K562 (cell line): ENCODE results near the gene TDRD3. TPM values are rescaled to one million over a fixed set of nuclear protein-coding genes. Genes with fewer than 3 reads are reported as not detected.

Experiments used
- ATAC-seq: fragments of 200-7000 bp; cut with Tn5 transposase; 3 replicates; pipeline ENCODE4 v1.9.1; 2020; ENCODE audit warnings: moderate library complexity
- BruUV-seq: library from RNA; stranded (reverse); fragments of 400-500 nt; replicated peaks from 2 replicates; lab custom pipeline; 2021; lab: Mats Ljungman, UMichigan
- CTCF ChIA-PET: fragments of 300-600 bp; formaldehyde crosslinking; extraction: SDS; loops from one replicate; lab custom pipeline; 2021; ENCODE audit warnings: low intra/inter-chr PET ratio; lab: Yijun Ruan, JAX
- POLR2A ChIA-PET: fragments of 300-600, 350-650 bp; sonication (Branson Sonifier 250); formaldehyde crosslinking; extraction: SDS; loops from one replicate; lab custom pipeline; 2021; ENCODE audit warnings: antibody characterized with exemption, inconsistent platforms; lab: Yijun Ruan, JAX
- DNase-seq, 4 experiments: peaks; one replicate each; pipeline versions ENCODE4 v3.0.0 to v3.0.0-alpha.2; 2011 to 2018; ENCODE audit warnings: low spot score in 3 of 4, mixed read lengths in 3 of 4; ENCODE audit errors: extremely low read depth in 1 of 4
- FAIRE-seq: peaks from 2 replicates; lab custom pipeline; 2011; peaks lifted over from hg19 to GRCh38; lab: Jason Lieb, UNC
- H2AFZ ChIP-seq: 2 replicates; pipeline ENCODE4 v1.6.0; 2011; ENCODE audit warnings: low read depth, low read length, control low read depth, inconsistent platforms
- H3K27ac ChIP-seq: fragments of 200-600 bp; 3 replicates; pipeline ENCODE4 v1.8.0; 2011; ENCODE audit warnings: low read depth, mild to moderate bottlenecking, control low read depth, inconsistent platforms, low read length, moderate library complexity, mixed read lengths; ENCODE audit errors: extremely low read depth
- H3K27me3 ChIP-seq, 2 experiments: fragments of 300-600 bp in 1 of 2; 2 replicates in 1 of 2; 3 replicates in 1 of 2; pipeline versions ENCODE4 v1.6.0 to v1.8.0; 2011; ENCODE audit warnings: inconsistent platforms in 2 of 2, low read length in 2 of 2, mild to moderate bottlenecking in 1 of 2, mixed read lengths in 1 of 2, moderate library complexity in 1 of 2; ENCODE audit not compliant: control insufficient read depth in 2 of 2, insufficient read depth in 2 of 2
- H3K36me3 ChIP-seq: fragments of 300-600 bp; 3 replicates; pipeline ENCODE4 v1.8.0; 2011; ENCODE audit warnings: mild to moderate bottlenecking, low read length, inconsistent platforms; ENCODE audit not compliant: control insufficient read depth, insufficient read depth
- H3K4me1 ChIP-seq, 2 experiments: fragments of 200-600 bp in 1 of 2; replicated peaks in 1 of 2; 2 replicates in 1 of 2; 3 replicates in 1 of 2; pipeline versions ENCODE4 v1.5.1 to v1.8.0; 2011; ENCODE audit warnings: inconsistent platforms in 2 of 2, low read length in 2 of 2, mild to moderate bottlenecking in 1 of 2, mixed read lengths in 1 of 2, moderate library complexity in 1 of 2; ENCODE audit not compliant: control insufficient read depth in 2 of 2, insufficient read depth in 2 of 2
- H3K4me2 ChIP-seq: 2 replicates; pipeline ENCODE4 v1.6.1; 2011; ENCODE audit warnings: low read length, control low read depth, inconsistent platforms, mixed read lengths; ENCODE audit not compliant: insufficient read depth
- H3K4me3 ChIP-seq: fragments of 200-600 bp; sonication (generic), shearing (Covaris generic); 2 replicates; pipeline ENCODE4 v1.5.1; 2016; ENCODE audit warnings: control low read depth, inconsistent platforms
- H3K79me2 ChIP-seq: fragments of 200-600 bp; 3 replicates; pipeline ENCODE4 v1.8.0; 2011; ENCODE audit warnings: low read length, inconsistent platforms; ENCODE audit not compliant: control insufficient read depth, insufficient read depth
- H3K9ac ChIP-seq, 2 experiments: 2 replicates each; pipeline versions ENCODE4 v1.6.0 to v1.6.1; 2011; ENCODE audit warnings: low read depth in 2 of 2, low read length in 2 of 2, control low read depth in 1 of 2, inconsistent platforms in 1 of 2, mild to moderate bottlenecking in 1 of 2, mixed read lengths in 1 of 2; ENCODE audit not compliant: insufficient read depth in 1 of 2
- H3K9me1 ChIP-seq: one replicate; pipeline ENCODE4 v1.6.0; 2011; ENCODE audit warnings: inconsistent platforms, mild to moderate bottlenecking, low read length, moderate library complexity; ENCODE audit not compliant: control insufficient read depth, insufficient read depth
- H3K9me3 ChIP-seq: replicated peaks from 2 replicates; pipeline ENCODE4 v1.5.1; 2011; ENCODE audit warnings: low read depth, low read length, inconsistent platforms; ENCODE audit not compliant: control insufficient read depth, insufficient read depth
- H4K20me1 ChIP-seq: replicated peaks from 2 replicates; pipeline ENCODE4 v1.6.1; 2011; ENCODE audit warnings: low read length, inconsistent platforms, mixed read lengths; ENCODE audit not compliant: control insufficient read depth, insufficient read depth
- AFF1 ChIP-seq, 2 experiments: fragments of 450-650 bp; IDR thresholded peaks; 2 replicates each; pipeline ENCODE4 v1.6.1; 2018; ENCODE audit warnings: mild to moderate bottlenecking in 2 of 2, low read depth in 1 of 2; ENCODE audit not compliant: partially characterized antibody in 2 of 2
- CAMTA2 ChIP-seq: fragments of 250-450 bp; sonication (Bioruptor Pico); conservative IDR thresholded peaks from 2 replicates; pipeline ENCODE4 v1.5.1; 2022
- CEBPG ChIP-seq, 3 experiments: fragments of 200-800 bp in 1 of 3; sonication (Bioruptor generic) in 1 of 3; sonication (generic) in 1 of 3; formaldehyde crosslinking in 1 of 3; IDR thresholded peaks in 2 of 3; conservative IDR thresholded peaks in 1 of 3; 2 replicates each; pipeline versions ENCODE4 v1.6.1 to v1.8.0; 2016 to 2022; ENCODE audit warnings: missing compliant biosample characterization in 2 of 3, missing genetic modification characterization in 2 of 3, mild to moderate bottlenecking in 1 of 3, missing genetic modification reagents in 1 of 3
- PCBP1 ChIP-seq: fragments of 200-400 bp; formaldehyde crosslinking; IDR thresholded peaks from 2 replicates; pipeline ENCODE4 v1.6.1; 2018; ENCODE audit warnings: mild to moderate bottlenecking, low read depth, low read length; ENCODE audit not compliant: poor library complexity, severe bottlenecking
- SAFB ChIP-seq: fragments of 200-400 bp; formaldehyde crosslinking; IDR thresholded peaks from 2 replicates; pipeline ENCODE4 v1.6.1; 2017; ENCODE audit warnings: low read depth, low read length, borderline replicate concordance
- STAG1 ChIP-seq: sonication (generic); formaldehyde crosslinking; IDR thresholded peaks from 2 replicates; pipeline ENCODE4 v1.5.0; 2020; ENCODE audit warnings: missing genetic modification reagents, borderline replicate concordance
- TSHZ1 ChIP-seq: fragments of 250-450 bp; sonication (Bioruptor Pico); IDR thresholded peaks from 2 replicates; pipeline ENCODE4 v1.4.0; 2020; ENCODE audit warnings: mild to moderate bottlenecking, moderate library complexity
- UBTF ChIP-seq, 2 experiments: IDR thresholded peaks; 2 replicates each; pipeline ENCODE4 v1.6.1; 2012; ENCODE audit warnings: improper control_type of control experiment in 2 of 2, low read depth in 2 of 2, low read length in 2 of 2, borderline replicate concordance in 1 of 2
- ZNF57 ChIP-seq: fragments of 450-650 bp; formaldehyde crosslinking; IDR thresholded peaks from 2 replicates; pipeline ENCODE4 v1.4.0; 2020; ENCODE audit warnings: mild to moderate bottlenecking, moderate library complexity
- WGBS: fragments of 100-300 bp; shearing (Covaris generic); methylation state at CpG from one replicate; pipeline ENCODE4 v1.1.6; 2016; ENCODE audit warnings: low coverage, mixed read lengths; ENCODE audit not compliant: insufficient coverage; ENCODE audit errors: missing lambda C conversion rate; 5-methylcytosine and 5-hydroxymethylcytosine counted together
- in situ Hi-C: fragments of 300-500 bp; cut with MboI; formaldehyde crosslinking; loops from 4 replicates; pipeline ENCODE4 v1.15.0; 2018; ENCODE audit warnings: inconsistent platforms, mixed read lengths
- intact Hi-C: fragments of 100-400 bp; cut with micrococcal nuclease; formaldehyde crosslinking; loops from 2 replicates; pipeline ENCODE4 v1.14.2; 2022
- polyA plus RNA-seq, 8 experiments: library from polyadenylated mRNA; depleted of rRNA in 4 of 8; stranded (reverse) in 5 of 8; unstranded in 3 of 8; fragments of >200 nt; fragmentation: Nextera tagmentation in 2 of 8; fragmentation: Illumina TruSeq in 1 of 8; extraction: Ambion mirVana in 2 of 8; extraction: Trizol in 1 of 8; gene quantifications; 2 replicates each; pipeline versions ENCODE4 v1.2.1 to v1.2.3, GENCODE V29; 2011 to 2014; ENCODE audit warnings: inconsistent platforms in 1 of 8, missing spikeins in 1 of 8
- total RNA-seq, 7 experiments: library from RNA; depleted of rRNA in 6 of 7; stranded (reverse); fragments of >200 nt in 6 of 7; fragmentation: Illumina TruSeq in 2 of 7; extraction: Trizol in 2 of 7; gene quantifications; 2 replicates each; pipeline versions ENCODE4 v1.2.1 to v1.2.3, GENCODE V29; 2011 to 2021; ENCODE audit warnings: low replicate concordance in 1 of 7

The TDRD3 gene
- total and polyA plus RNA-seq, 9 of the 15 experiments (the other 6 are each of a cell fraction or from before 2014, with no cell fraction given) = 3.6 to 16.4 (median 9.5) TPM

- no peak overlapping the region for H3K4me2 ChIP-seq
- no peak overlapping the region for H2AFZ ChIP-seq
- intact Hi-C loops (no loop called here), in situ Hi-C loops (no loop called here)
- no peak for ATAC-seq
- no peak for DNase-seq
- H3K36me3 ChIP-seq = no peaks in the 10 kb centered on the region
- H3K27ac ChIP-seq = no peak overlapping the region
- H3K9me1 ChIP-seq = no peaks in the 10 kb centered on the region
- no peaks in the 10 kb centered on the region for H3K79me2 ChIP-seq
- 58% methylated on average over 3 of the region's 3 CpGs for WGBS
- H3K9ac ChIP-seq = no peak overlapping the region
- no TSS peak for BruUV-seq
- no peak for FAIRE-seq
- no peaks in the 10 kb centered on the region for H4K20me1 ChIP-seq
- ChIA-PET CTCF (no interaction called here), POLR2A (no interaction called here)
- H3K4me1 ChIP-seq = no peaks in the 10 kb centered on the region
- H3K4me3 ChIP-seq = no peak overlapping the region
- H3K27me3 ChIP-seq = no peaks in the 10 kb centered on the region
- no peaks in the 10 kb centered on the region for H3K9me3 ChIP-seq
- no peak for TF ChIP-seq PCBP1
- TF ChIP-seq STAG1 = no peak
- TF ChIP-seq UBTF (IDR thresholded peaks at IDR 0.05; ENCODE audit: borderline replicate concordance in 1 of 2, low read depth in 2 of 2, low read length in 2 of 2) = no peak
- no peak for TF ChIP-seq CAMTA2 (CRISPR knock-in tag)
- TF ChIP-seq AFF1 (IDR thresholded peaks at IDR 0.05; ENCODE audit: low read depth in 1 of 2, partially characterized antibody in 2 of 2) = no peak
- TF ChIP-seq TSHZ1 (CRISPR knock-in tag) = no peak
- no peak for TF ChIP-seq SAFB
- no peak for TF ChIP-seq ZNF57 (CRISPR knock-in tag)
- TF ChIP-seq CEBPG (CRISPR knock-in tag; IDR thresholded peaks at IDR 0.05) = no peak
- no peak for TF ChIP-seq CEBPG (tag; conservative IDR thresholded peaks at IDR 0.05 in 1 of 2, IDR thresholded peaks at IDR 0.05 in 1 of 2)
These were observed 70.1 kb downstream of the TDRD3 start for GRCh38 chr13:60467098-60467497.
